WTC11 (cell line): Measurements from ENCODE around the gene PRDM15. TPM values are rescaled to one million over a fixed set of nuclear protein-coding genes. Genes with fewer than 3 reads are reported as not detected.

Experiments used
- ATAC-seq: fragments of 200-7000 bp; cut with Tn5 transposase; 2 replicates; pipeline ENCODE4 v1.10.0; 2021; ENCODE audit warnings: mild to moderate bottlenecking, moderate library complexity
- CTCF ChIA-PET: fragments of 300-600 bp; sonication (Branson Sonifier 250); formaldehyde crosslinking; loops from one replicate; lab custom pipeline; 2021; ENCODE audit warnings: antibody characterized with exemption; lab: Charles Lee
- POLR2A ChIA-PET: fragments of 350-600 bp; sonication (Branson Sonifier 250); formaldehyde crosslinking; loops from one replicate; lab custom pipeline; 2021; ENCODE audit warnings: antibody characterized with exemption; lab: Charles Lee
- DNase-seq: peaks from one replicate; pipeline ENCODE4 v3.0.0; 2021; ENCODE audit warnings: low spot score
- H3K27ac Mint-ChIP-seq: 2 replicates; pipeline ENCODE4 v1.8.0; 2021; ENCODE audit warnings: mixed read lengths
- H3K27me3 Mint-ChIP-seq: 2 replicates; pipeline ENCODE4 v1.8.0; 2021; ENCODE audit warnings: low read depth, mild to moderate bottlenecking, moderate library complexity, mixed read lengths
- H3K36me3 Mint-ChIP-seq: 2 replicates; pipeline ENCODE4 v1.8.0; 2021; ENCODE audit warnings: mixed read lengths
- H3K4me1 Mint-ChIP-seq: 2 replicates; pipeline ENCODE4 v1.8.0; 2022; ENCODE audit warnings: mixed read lengths
- H3K4me3 Mint-ChIP-seq: 2 replicates; pipeline ENCODE4 v1.8.0; 2021; ENCODE audit warnings: mild to moderate bottlenecking, moderate library complexity, mixed read lengths
- H3K9me3 Mint-ChIP-seq: 2 replicates; pipeline ENCODE4 v1.8.0; 2021; ENCODE audit warnings: mixed read lengths
- ATF3 ChIP-seq: sonication (generic); formaldehyde crosslinking; conservative IDR thresholded peaks from 2 replicates; pipeline ENCODE4 v1.8.1; 2022; ENCODE audit warnings: mild to moderate bottlenecking, missing genetic modification reagents
- ATF6 ChIP-seq: sonication (generic); formaldehyde crosslinking; IDR thresholded peaks from 2 replicates; pipeline ENCODE4 v1.8.1; 2023; ENCODE audit warnings: mild to moderate bottlenecking, missing genetic modification reagents
- CBFB ChIP-seq: sonication (generic); formaldehyde crosslinking; IDR thresholded peaks from 2 replicates; pipeline ENCODE4 v1.8.1; 2022; ENCODE audit warnings: mild to moderate bottlenecking, low read depth, missing genetic modification reagents
- CREB1 ChIP-seq: sonication (generic); formaldehyde crosslinking; IDR thresholded peaks from 2 replicates; pipeline ENCODE4 v1.8.0; 2023; ENCODE audit warnings: mild to moderate bottlenecking, missing genetic modification reagents
- CTCF ChIP-seq: fragments of 200-600 bp; IDR thresholded peaks from 2 replicates; pipeline ENCODE4 v1.8.0; 2022; ENCODE audit warnings: antibody characterized with exemption
- E2F5 ChIP-seq: sonication (generic); formaldehyde crosslinking; IDR thresholded peaks from 2 replicates; pipeline ENCODE4 v1.8.1; 2022; ENCODE audit warnings: mild to moderate bottlenecking, moderate library complexity, missing genetic modification reagents
- OVOL2 ChIP-seq: fragments of 250-450 bp; sonication (Bioruptor Pico); IDR thresholded peaks from 2 replicates; pipeline ENCODE4 v1.9.0; 2021; ENCODE audit warnings: mild to moderate bottlenecking, borderline replicate concordance
- SMAD3 ChIP-seq: sonication (generic); formaldehyde crosslinking; IDR thresholded peaks from 2 replicates; pipeline ENCODE4 v1.8.0; 2022; ENCODE audit warnings: missing genetic modification reagents, mild to moderate bottlenecking, borderline replicate concordance
- ZNF425 ChIP-seq: fragments of 250-450 bp; sonication (Bioruptor Pico); conservative IDR thresholded peaks from 2 replicates; pipeline ENCODE4 v1.9.0; 2021; ENCODE audit warnings: mild to moderate bottlenecking
- ZNF532 ChIP-seq: fragments of 250-450 bp; sonication (Bioruptor Pico); IDR thresholded peaks from 2 replicates; pipeline ENCODE4 v1.9.0; 2021; ENCODE audit warnings: mild to moderate bottlenecking, borderline replicate concordance
- total RNA-seq: library from RNA; stranded (reverse); gene quantifications from 3 replicates; pipeline ENCODE4 v1.2.3, GENCODE V29; 2021

PRDM15 gene
- total RNA-seq, 1 experiment from 2014 or later = 12.9 TPM

GRCh38 chr21:41827951-41828883, 50.9 kb downstream of the PRDM15 start (continued):
- TF ChIP-seq CTCF = no peak
- TF ChIP-seq ATF6 = no peak

- no peak for ATAC-seq
- Mint-ChIP-seq H3K27ac (no peak overlapping the region), H3K27me3 (no peaks in the 10 kb centered on the region), H3K9me3 (no peaks in the 10 kb centered on the region), H3K4me1 (no peaks in the 10 kb centered on the region), H3K4me3 (no peak overlapping the region), H3K36me3 (no peaks in the 10 kb centered on the region)
- POLR2A ChIA-PET = no interaction called here
- no peak for DNase-seq
- CTCF ChIA-PET = interaction anchor here (1.3 to 3.5 kb wide), 3 partner anchors 9 to 213 kb away, joined by 5 to 14 read pairs (median 8); no protein-coding TSS in a partner anchor
- no peak for TF ChIP-seq ATF3 (CRISPR knock-in tag)
Measured at GRCh38 chr21:41825881-41826280, 53.3 kb downstream of the PRDM15 start.

GRCh38 chr21:41825216-41825615, 53.9 kb downstream of the PRDM15 start:
- TF ChIP-seq ZNF532 = no peak
- no peak for TF ChIP-seq E2F5
- no peak for TF ChIP-seq OVOL2 (CRISPR knock-in tag)
- TF ChIP-seq CREB1 (CRISPR knock-in tag) = no peak
- TF ChIP-seq CBFB = no peak
- TF ChIP-seq SMAD3 (CRISPR knock-in tag) = no peak
- TF ChIP-seq ZNF425 (CRISPR knock-in tag) = no peak
- Mint-ChIP-seq H3K9me3 (no peaks in the 10 kb centered on the region), H3K4me1 (no peaks in the 10 kb centered on the region), H3K27me3 (no peaks in the 10 kb centered on the region), H3K36me3 (peaks cover 1% of the 10 kb centered on the region; the same call in 1 of the 2 replicates), H3K4me3 (no peak overlapping the region), H3K27ac (no peak overlapping the region)
- CTCF ChIA-PET = interaction anchor here (1.3 to 3.5 kb wide), 2 partner anchors 9 to 212 kb away, joined by 5 to 14 read pairs; no protein-coding TSS in a partner anchor
- DNase-seq (no peak), ATAC-seq (no peak)
- POLR2A ChIA-PET = no interaction called here
